Astrocyte of the cerebellum (primary cell): ENCODE measurements around the gene AZU1.

ENCODE experiments used
- DNase-seq: peaks from one replicate; pipeline ENCODE4 v3.0.0-alpha.2; 2011; ENCODE audit warnings: low read depth
- H3K4me3 ChIP-seq: 2 replicates; pipeline ENCODE4 v1.5.1; 2011; ENCODE audit warnings: mild to moderate bottlenecking, low read depth, low read length, moderate library complexity
- in situ Hi-C: cut with HindIII; loops from 2 replicates; pipeline ENCODE4 v1.10.0; 2017; ENCODE audit warnings: low sequenced_read_pairs
- TF ChIP-seq, protein P1 (sequence below): IDR thresholded peaks from 2 replicates; pipeline ENCODE4 v1.5.1; 2012; ENCODE audit warnings: low read length, low read depth, moderate library complexity, mild to moderate bottlenecking; ENCODE audit errors: missing control alignments

AZU1 gene

GRCh38 chr19:810077-810855 lies 17.4 kb upstream of the AZU1 start:
- TF ChIP-seq, protein P1, sequence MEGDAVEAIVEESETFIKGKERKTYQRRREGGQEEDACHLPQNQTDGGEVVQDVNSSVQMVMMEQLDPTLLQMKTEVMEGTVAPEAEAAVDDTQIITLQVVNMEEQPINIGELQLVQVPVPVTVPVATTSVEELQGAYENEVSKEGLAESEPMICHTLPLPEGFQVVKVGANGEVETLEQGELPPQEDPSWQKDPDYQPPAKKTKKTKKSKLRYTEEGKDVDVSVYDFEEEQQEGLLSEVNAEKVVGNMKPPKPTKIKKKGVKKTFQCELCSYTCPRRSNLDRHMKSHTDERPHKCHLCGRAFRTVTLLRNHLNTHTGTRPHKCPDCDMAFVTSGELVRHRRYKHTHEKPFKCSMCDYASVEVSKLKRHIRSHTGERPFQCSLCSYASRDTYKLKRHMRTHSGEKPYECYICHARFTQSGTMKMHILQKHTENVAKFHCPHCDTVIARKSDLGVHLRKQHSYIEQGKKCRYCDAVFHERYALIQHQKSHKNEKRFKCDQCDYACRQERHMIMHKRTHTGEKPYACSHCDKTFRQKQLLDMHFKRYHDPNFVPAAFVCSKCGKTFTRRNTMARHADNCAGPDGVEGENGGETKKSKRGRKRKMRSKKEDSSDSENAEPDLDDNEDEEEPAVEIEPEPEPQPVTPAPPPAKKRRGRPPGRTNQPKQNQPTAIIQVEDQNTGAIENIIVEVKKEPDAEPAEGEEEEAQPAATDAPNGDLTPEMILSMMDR: no peak
- H3K4me3 ChIP-seq: no peak overlapping the region
- in situ Hi-C loops: no loop called here
- no peak for DNase-seq

- no peak for DNase-seq
- no peak overlapping the region for H3K4me3 ChIP-seq
- TF ChIP-seq, protein P1: no peak
- in situ Hi-C loops: no loop called here
Measured at GRCh38 chr19:810883-811489, 16.7 kb upstream of the AZU1 start.

DNA sequence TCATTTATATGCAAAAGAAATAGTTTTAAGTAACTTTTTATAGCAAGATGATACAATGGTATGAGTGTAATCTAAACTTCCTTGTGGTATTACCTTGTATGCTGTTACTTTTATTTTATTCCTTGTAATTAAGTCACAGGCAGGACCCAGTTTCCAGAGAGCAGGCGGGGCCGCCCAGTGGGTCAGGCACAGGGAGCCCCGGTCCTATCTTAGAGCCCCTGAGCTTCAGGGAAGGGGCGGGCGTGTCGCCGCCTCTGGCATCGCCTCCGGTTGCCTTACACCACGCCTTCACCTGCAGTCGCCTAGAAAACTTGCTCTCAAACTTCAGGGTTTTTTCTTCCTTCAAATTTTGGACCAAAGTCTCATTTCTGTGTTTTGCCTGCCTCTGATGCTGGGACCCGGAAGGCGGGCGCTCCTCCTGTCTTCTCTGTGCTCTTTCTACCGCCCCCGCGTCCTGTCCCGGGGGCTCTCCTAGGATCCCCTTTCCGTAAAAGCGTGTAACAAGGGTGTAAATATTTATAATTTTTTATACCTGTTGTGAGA lies 16.1 kb upstream of the AZU1 start:
- TF ChIP-seq, protein P1: no peak

GRCh38 chr19:812049-812746 lies 15.4 kb upstream of the AZU1 start:
- in situ Hi-C loops: no loop called here
- no peak for DNase-seq
- no peak overlapping the region for H3K4me3 ChIP-seq
- TF ChIP-seq, protein P1: no peak

More for the DNA sequence above, 16.1 kb upstream of the AZU1 start:
- H3K4me3 ChIP-seq: no peak overlapping the region
- no peak for DNase-seq
- in situ Hi-C loops: no loop called here

DNA sequence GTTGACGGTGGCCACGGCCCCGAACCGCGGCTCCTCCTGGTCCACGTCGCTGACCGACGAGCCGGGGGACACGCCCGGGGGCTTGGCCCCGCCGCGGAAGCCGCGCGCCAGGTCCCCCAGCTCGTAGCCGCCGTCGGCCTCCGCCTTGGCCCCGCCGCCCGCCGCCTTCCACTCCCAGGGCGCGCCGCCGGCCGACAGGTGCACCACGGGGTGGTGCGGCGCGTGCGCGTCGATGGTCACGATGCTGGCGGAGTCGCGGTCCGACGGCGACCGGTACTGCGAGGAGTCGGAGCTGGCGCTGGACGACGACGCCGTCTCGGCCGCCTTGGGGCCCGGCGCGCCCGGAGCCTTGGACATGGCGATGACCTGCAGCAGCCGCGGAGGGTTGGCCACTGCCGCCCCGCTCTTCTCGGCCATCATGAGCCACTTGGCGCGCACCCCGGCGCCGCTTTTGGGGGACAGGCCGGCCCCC lies 14.9 kb upstream of the AZU1 start:
- in situ Hi-C loops: no loop called here
- H3K4me3 ChIP-seq: no peak overlapping the region
- no peak for DNase-seq
- TF ChIP-seq, protein P1: no peak
